Neural crest cell (in vitro differentiated cells): ENCODE results near the gene SSUH2. TPM values are rescaled to one million over a fixed set of nuclear protein-coding genes. Genes with fewer than 3 reads are reported as not detected.
"Not testable (repeated sequence)": the region's sequence is repeated elsewhere in the genome, so short reads cannot be mapped to it uniquely, and the experiment has no call there.

ENCODE experiments used
- DNase-seq: peaks from one replicate; pipeline ENCODE4 v3.0.0; 2021; ENCODE audit warnings: low read depth, mixed read lengths, low spot score
- H3K27ac Mint-ChIP-seq: one replicate; pipeline ENCODE4 v1.8.0; 2021; ENCODE audit warnings: mild to moderate bottlenecking, mixed read lengths; ENCODE audit not compliant: unreplicated experiment
- H3K27me3 Mint-ChIP-seq: 2 replicates; pipeline ENCODE4 v1.8.0; 2021; ENCODE audit warnings: low read depth, mild to moderate bottlenecking, mixed read lengths
- H3K36me3 Mint-ChIP-seq: 2 replicates; pipeline ENCODE4 v1.8.0; 2021; ENCODE audit warnings: low read depth, mild to moderate bottlenecking, mixed read lengths
- H3K4me1 Mint-ChIP-seq: 2 replicates; pipeline ENCODE4 v1.8.0; 2021; ENCODE audit warnings: mixed read lengths
- H3K4me3 Mint-ChIP-seq: one replicate; pipeline ENCODE4 v1.8.0; 2021; ENCODE audit warnings: mild to moderate bottlenecking, mixed read lengths
- H3K9me3 Mint-ChIP-seq: 2 replicates; pipeline ENCODE4 v1.8.0; 2021; ENCODE audit warnings: mixed read lengths
- CTCF ChIP-seq: fragments of 200-600 bp; sonication (generic); conservative IDR thresholded peaks from 2 replicates; pipeline ENCODE4 v1.5.0; 2021; ENCODE audit warnings: antibody characterized with exemption, mild to moderate bottlenecking
- total RNA-seq: library from RNA; stranded (reverse); gene quantifications from 2 replicates; pipeline ENCODE4 v1.2.1, GENCODE V29; 2021

SSUH2 gene
- total RNA-seq, 1 donor from 2014 or later: 14.1 TPM

GRCh38 chr3:8581373-8581772 lies 63.2 kb downstream of the SSUH2 start:
- Mint-ChIP-seq H3K9me3 (peaks cover 4% of the 10 kb centered on the region), H3K4me3 (no peak overlapping the region), H3K27me3 (no peaks in the 10 kb centered on the region), H3K4me1 (peaks cover 8% of the 10 kb centered on the region), H3K36me3 (peaks cover 5% of the 10 kb centered on the region), H3K27ac (no peak overlapping the region)
- TF ChIP-seq CTCF: no peak
- no peak for DNase-seq

GRCh38 chr3:8580434-8580833 lies 64.2 kb downstream of the SSUH2 start:
- not testable (repeated sequence) for DNase-seq, H3K27ac Mint-ChIP-seq, H3K9me3 Mint-ChIP-seq, H3K4me1 Mint-ChIP-seq, H3K36me3 Mint-ChIP-seq, H3K27me3 Mint-ChIP-seq, H3K4me3 Mint-ChIP-seq

GRCh38 chr3:8579943-8580342 lies 64.7 kb downstream of the SSUH2 start:
- no peak overlapping the region for H3K4me3 Mint-ChIP-seq
- TF ChIP-seq CTCF: no peak
- peaks cover 5% of the 10 kb centered on the region for H3K36me3 Mint-ChIP-seq
- no peak for DNase-seq
- H3K27ac Mint-ChIP-seq: no peak overlapping the region
- H3K27me3 Mint-ChIP-seq: no peaks in the 10 kb centered on the region
- peaks cover 8% of the 10 kb centered on the region for H3K4me1 Mint-ChIP-seq
- H3K9me3 Mint-ChIP-seq: no peaks in the 10 kb centered on the region

GRCh38 chr3:8579096-8579495 lies 65.5 kb downstream of the SSUH2 start:
- no peak for DNase-seq
- Mint-ChIP-seq H3K4me3 (no peak overlapping the region), H3K9me3 (no peaks in the 10 kb centered on the region), H3K36me3 (peaks cover 5% of the 10 kb centered on the region), H3K4me1 (peaks cover 9% of the 10 kb centered on the region), H3K27me3 (no peaks in the 10 kb centered on the region), H3K27ac (no peak overlapping the region)
- TF ChIP-seq CTCF: no peak

GRCh38 chr3:8578282-8578681 lies 66.3 kb downstream of the SSUH2 start:
- no peak for DNase-seq
- H3K4me3 Mint-ChIP-seq: no peak overlapping the region
- H3K4me1 Mint-ChIP-seq: peaks cover 17% of the 10 kb centered on the region
- H3K27ac Mint-ChIP-seq: no peak overlapping the region
- H3K9me3 Mint-ChIP-seq: no peaks in the 10 kb centered on the region
- no peaks in the 10 kb centered on the region for H3K27me3 Mint-ChIP-seq
- H3K36me3 Mint-ChIP-seq: peaks cover 5% of the 10 kb centered on the region
- no peak for TF ChIP-seq CTCF

- TF ChIP-seq CTCF: no peak
- no peak overlapping the region for H3K27ac Mint-ChIP-seq
- peaks cover 9% of the 10 kb centered on the region for H3K36me3 Mint-ChIP-seq
These were observed 67.6 kb downstream of the SSUH2 start for GRCh38 chr3:8576841-8577571.

More at GRCh38 chr3:8576841-8577571, 67.6 kb downstream of the SSUH2 start:
- H3K9me3 Mint-ChIP-seq: peaks cover 2% of the 10 kb centered on the region
- no peaks in the 10 kb centered on the region for H3K27me3 Mint-ChIP-seq
- H3K4me1 Mint-ChIP-seq: peaks cover 20% of the 10 kb centered on the region
- no peak overlapping the region for H3K4me3 Mint-ChIP-seq
- DNase-seq: no peak
